Activated CD4-positive, alpha-beta T cell treated with anti-CD3 and anti-CD28 coated beads for 48 hours (primary cell): ENCODE data around the gene PDLIM1.

Experiments used
- DNase-seq: peaks from one replicate; pipeline ENCODE4 v3.0.0-alpha.2; 2020

Gene PDLIM1

GRCh38 chr10:95290461-95291364 is at the start of gene PDLIM1:
Gene PDLIM1 (minus strand): TSS chr10:95291003. CDS start chr10:95290915, 88 bp downstream.
- peak; percentile 35 for DNase-seq

GRCh38 chr10:95339863-95340262 is 49.1 kb upstream of the PDLIM1 start:
- no peak for DNase-seq

GRCh38 chr10:95337423-95338160 is 46.8 kb upstream of the PDLIM1 start:
- no peak for DNase-seq

GRCh38 chr10:95336702-95337101 is 45.9 kb upstream of the PDLIM1 start:
- DNase-seq = no peak

GRCh38 chr10:95335933-95336699 is 45.3 kb upstream of the PDLIM1 start:
- no peak for DNase-seq

GRCh38 chr10:95334805-95335144 is 44.0 kb upstream of the PDLIM1 start:
- DNase-seq = no peak

GRCh38 chr10:95333997-95334804 is 43.4 kb upstream of the PDLIM1 start:
- DNase-seq = no peak

- no peak for DNase-seq
Measured at GRCh38 chr10:95332666-95333249, 42.0 kb upstream of the PDLIM1 start.

- no peak for DNase-seq
Measured at GRCh38 chr10:95331596-95332130, 40.9 kb upstream of the PDLIM1 start.

GRCh38 chr10:95330966-95331453 is 40.2 kb upstream of the PDLIM1 start:
- no peak for DNase-seq

GRCh38 chr10:95329296-95329695 is 38.5 kb upstream of the PDLIM1 start:
- DNase-seq = no peak

- no peak for DNase-seq
Measured at GRCh38 chr10:95328013-95328412, 37.2 kb upstream of the PDLIM1 start.

- DNase-seq = no peak
Measured at GRCh38 chr10:95327367-95327766, 36.6 kb upstream of the PDLIM1 start.

- no peak for DNase-seq
Measured at GRCh38 chr10:95326396-95326795, 35.6 kb upstream of the PDLIM1 start.

- DNase-seq = no peak
Measured at GRCh38 chr10:95325863-95326262, 35.1 kb upstream of the PDLIM1 start.

GRCh38 chr10:95324436-95325268 is 33.8 kb upstream of the PDLIM1 start:
- DNase-seq = no peak

GRCh38 chr10:95321554-95322301 is 30.9 kb upstream of the PDLIM1 start:
- DNase-seq = no peak

GRCh38 chr10:95319239-95319638 is 28.4 kb upstream of the PDLIM1 start:
- no peak for DNase-seq

GRCh38 chr10:95315509-95315908 is 24.7 kb upstream of the PDLIM1 start:
- no peak for DNase-seq
